ENCODE data around the gene DRD2. TPM values are rescaled to one million over a fixed set of nuclear protein-coding genes. Genes with fewer than 3 reads are reported as not detected.

The DRD2 gene
- total and polyA plus RNA-seq, 4 donors = not detected

GRCh38 chr11:113397212-113397611, 78.0 kb downstream of the DRD2 start (continued):
- TF ChIP-seq CTCF (IDR thresholded peaks at IDR 0.05; ENCODE audit: low read depth, low read length, missing input control) = no peak
- no peak for TF ChIP-seq RAD21 (IDR thresholded peaks at IDR 0.05)

GRCh38 chr11:113396690-113397089, 78.5 kb downstream of the DRD2 start:
- Histone ChIP-seq H3K27ac (ENCODE audit: low read depth in 1 of 2, low read length in 2 of 2) (no peak overlapping the region), H3K4me3 (ENCODE audit: low read depth in 1 of 3, low read length in 3 of 3) (no peak overlapping the region), H3K4me1 (ENCODE audit: control insufficient read depth in 4 of 4, insufficient read depth in 4 of 4, low read length in 3 of 4) (no peaks in the 10 kb centered on the region), H3K9ac (ENCODE audit: low read depth in 1 of 2, low read length in 2 of 2) (no peak overlapping the region), H3K27me3 (ENCODE audit: control insufficient read depth in 4 of 4, insufficient read depth in 4 of 4, low read length in 3 of 4) (no peaks in the 10 kb centered on the region), H3K36me3 (ENCODE audit: control insufficient read depth in 4 of 4, insufficient read depth in 3 of 4, low read depth in 1 of 4, low read length in 3 of 4) (no peaks in the 10 kb centered on the region), H3K9me3 (ENCODE audit: control insufficient read depth in 4 of 4, low read length in 3 of 4) (no peaks in the 10 kb centered on the region)
- no peak for DNase-seq (ENCODE audit: low spot score)
- TF ChIP-seq ZBTB33 (IDR thresholded peaks at IDR 0.05) (no peak), ATF3 (IDR thresholded peaks at IDR 0.05) (no peak), SP1 (IDR thresholded peaks at IDR 0.05) (no peak), HNF4A (conservative IDR thresholded peaks at IDR 0.05) (no peak), YY1 (IDR thresholded peaks at IDR 0.05) (no peak), RAD21 (IDR thresholded peaks at IDR 0.05) (no peak), FOXA2 (IDR thresholded peaks at IDR 0.05) (no peak), CTCF (IDR thresholded peaks at IDR 0.05; ENCODE audit: low read depth, low read length, missing input control) (no peak), EGR1 (IDR thresholded peaks at IDR 0.05; ENCODE audit: low read depth in 2 of 2) (no peak), REST (IDR thresholded peaks at IDR 0.05) (no peak), GABPA (IDR thresholded peaks at IDR 0.05 in 1 of 2, conservative IDR thresholded peaks at IDR 0.05 in 1 of 2) (no peak), HNF4G (IDR thresholded peaks at IDR 0.05) (no peak), MAX (IDR thresholded peaks at IDR 0.05) (no peak), NR2F2 (IDR thresholded peaks at IDR 0.05) (no peak), JUND (IDR thresholded peaks at IDR 0.05) (no peak), TAF1 (conservative IDR thresholded peaks at IDR 0.05) (no peak), FOXA1 (IDR thresholded peaks at IDR 0.05) (no peak), RXRA (IDR thresholded peaks at IDR 0.05) (no peak)
- WGBS = 69% methylated on average over 1 of the region's 1 CpG
